ENCODE measurements around the gene DUSP6.

DUSP6 gene

DNA sequence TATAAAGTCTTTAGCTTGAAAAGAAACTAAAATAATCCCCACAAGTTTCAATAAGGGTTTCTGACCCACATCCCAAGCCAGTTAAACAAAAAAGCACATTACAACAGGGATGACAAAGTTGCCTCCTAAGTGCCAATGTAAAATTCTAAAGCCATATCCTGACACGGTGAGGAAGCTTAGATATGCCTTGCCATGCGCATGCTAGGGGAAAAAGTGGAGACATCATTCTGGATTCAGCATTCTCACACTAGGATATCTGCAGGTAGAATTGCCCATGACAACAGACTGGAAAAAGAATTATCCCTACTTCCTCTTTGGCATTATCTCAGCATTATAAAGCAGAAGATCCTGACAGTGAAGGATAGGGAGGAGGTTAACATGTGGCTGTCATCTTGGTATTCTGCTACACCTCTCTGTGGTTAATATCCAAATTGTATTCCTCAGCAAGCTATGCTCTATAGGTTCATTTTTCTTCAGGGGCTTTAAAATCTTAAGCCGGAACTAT, 4.9 kb downstream of the DUSP6 start:
- DNase-seq (ENCODE audit: low read depth): no peak
- TF ChIP-seq, protein P1, sequence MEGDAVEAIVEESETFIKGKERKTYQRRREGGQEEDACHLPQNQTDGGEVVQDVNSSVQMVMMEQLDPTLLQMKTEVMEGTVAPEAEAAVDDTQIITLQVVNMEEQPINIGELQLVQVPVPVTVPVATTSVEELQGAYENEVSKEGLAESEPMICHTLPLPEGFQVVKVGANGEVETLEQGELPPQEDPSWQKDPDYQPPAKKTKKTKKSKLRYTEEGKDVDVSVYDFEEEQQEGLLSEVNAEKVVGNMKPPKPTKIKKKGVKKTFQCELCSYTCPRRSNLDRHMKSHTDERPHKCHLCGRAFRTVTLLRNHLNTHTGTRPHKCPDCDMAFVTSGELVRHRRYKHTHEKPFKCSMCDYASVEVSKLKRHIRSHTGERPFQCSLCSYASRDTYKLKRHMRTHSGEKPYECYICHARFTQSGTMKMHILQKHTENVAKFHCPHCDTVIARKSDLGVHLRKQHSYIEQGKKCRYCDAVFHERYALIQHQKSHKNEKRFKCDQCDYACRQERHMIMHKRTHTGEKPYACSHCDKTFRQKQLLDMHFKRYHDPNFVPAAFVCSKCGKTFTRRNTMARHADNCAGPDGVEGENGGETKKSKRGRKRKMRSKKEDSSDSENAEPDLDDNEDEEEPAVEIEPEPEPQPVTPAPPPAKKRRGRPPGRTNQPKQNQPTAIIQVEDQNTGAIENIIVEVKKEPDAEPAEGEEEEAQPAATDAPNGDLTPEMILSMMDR (IDR thresholded peaks at IDR 0.05; ENCODE audit: control insufficient read depth, extremely low read depth, insufficient read depth): no peak
- H3K4me3 ChIP-seq (ENCODE audit: low read depth, low read length): no peak overlapping the region

DNA sequence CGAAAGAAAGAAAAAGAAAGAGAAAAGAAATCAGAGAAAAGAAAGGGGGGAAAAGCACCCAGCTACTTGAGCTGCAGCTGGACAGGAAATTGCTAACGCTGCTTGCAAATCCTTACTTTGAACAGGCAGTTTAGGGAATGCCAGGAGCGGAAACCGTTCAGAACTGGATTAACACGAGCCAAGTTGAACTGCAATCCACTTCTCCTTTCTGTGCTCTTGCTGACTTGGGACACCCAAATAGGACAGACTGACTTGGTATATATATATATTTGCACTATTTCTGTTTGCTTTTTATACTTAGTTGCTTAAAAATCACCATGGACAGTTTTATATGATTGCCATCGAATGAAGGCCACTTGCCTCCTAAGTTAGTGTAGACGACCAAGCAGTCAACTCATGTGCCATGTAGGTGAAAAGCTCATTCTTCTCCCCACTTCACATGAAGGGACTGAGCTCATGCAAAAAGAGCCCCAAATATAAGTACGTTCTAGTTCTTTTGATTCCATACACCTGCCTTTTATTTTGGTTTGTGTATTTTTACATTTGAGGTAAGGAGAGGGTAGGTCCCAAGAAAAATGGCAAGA, 5.5 kb downstream of the DUSP6 start:
- no peak for DNase-seq (ENCODE audit: low read depth)
- H3K4me3 ChIP-seq (ENCODE audit: low read depth, low read length): no peak overlapping the region
- TF ChIP-seq, protein P1 (IDR thresholded peaks at IDR 0.05; ENCODE audit: control insufficient read depth, extremely low read depth, insufficient read depth): no peak

DNA sequence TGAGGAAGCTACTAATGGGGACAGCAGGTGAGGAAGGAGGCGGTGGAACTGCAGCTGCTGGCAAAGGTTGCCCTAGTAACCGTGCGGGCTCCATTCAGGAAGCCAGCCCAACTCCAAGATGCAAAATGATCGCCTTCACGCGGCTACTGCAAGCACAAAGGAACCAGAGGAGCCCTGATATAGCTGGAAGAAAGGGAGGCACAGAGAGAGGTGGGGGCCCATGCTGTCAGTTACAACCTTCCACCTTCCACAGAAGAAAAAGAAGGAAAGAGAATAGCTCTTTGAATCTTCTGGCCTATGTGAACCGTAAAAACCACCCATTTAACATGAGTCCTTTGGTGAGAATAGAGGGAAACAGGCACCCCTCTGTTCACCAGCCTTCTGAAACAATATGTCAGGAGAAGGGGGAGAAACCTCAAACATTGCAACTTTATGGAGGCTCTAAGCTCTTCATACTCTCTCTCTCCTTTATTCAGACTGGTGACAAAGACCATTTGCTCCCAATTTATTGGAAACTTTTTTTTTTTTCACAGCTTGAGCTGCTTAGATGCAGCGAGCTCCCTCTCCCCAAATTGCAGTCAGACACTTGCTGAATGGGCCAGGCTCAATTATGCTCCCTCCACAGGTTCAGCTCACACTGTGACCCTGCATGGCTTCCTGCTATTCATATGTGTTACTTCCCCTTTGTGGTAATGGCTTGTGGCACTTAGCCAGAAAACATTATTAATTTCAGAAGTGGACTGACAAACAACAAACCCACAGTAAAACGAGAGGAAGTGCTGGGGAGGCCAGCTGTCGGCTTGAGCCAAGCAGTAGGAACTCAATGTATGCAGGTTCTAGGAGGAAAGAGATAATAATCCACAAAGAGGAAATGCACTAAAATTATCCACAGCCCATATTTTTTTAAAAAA, 6.2 kb downstream of the DUSP6 start:
- DNase-seq (ENCODE audit: low read depth): peak; percentile 51
- TF ChIP-seq, protein P1 (IDR thresholded peaks at IDR 0.05; ENCODE audit: control insufficient read depth, extremely low read depth, insufficient read depth): no peak
- H3K4me3 ChIP-seq (ENCODE audit: low read depth, low read length): no peak overlapping the region

DNA sequence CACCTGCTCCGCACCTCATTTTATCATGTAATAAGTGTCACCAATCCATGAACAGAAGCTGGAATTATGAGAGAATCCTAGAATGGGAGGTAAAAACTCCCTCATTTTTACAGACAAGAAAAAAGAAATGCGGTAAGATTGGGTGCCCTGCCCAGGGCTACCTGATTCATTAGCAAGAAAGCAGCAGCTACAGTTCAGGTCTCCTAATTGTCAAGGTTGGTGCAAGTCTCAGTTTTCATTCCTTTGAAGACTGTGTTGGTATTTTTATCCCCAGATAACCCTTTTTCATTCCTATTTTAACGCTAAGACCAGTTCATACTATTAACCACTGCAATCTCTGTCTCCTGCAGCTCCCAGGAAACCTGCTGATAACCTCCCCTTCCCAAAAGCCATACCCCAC, 6.9 kb downstream of the DUSP6 start:
- H3K4me3 ChIP-seq (ENCODE audit: low read depth, low read length): no peak overlapping the region
- no peak for DNase-seq (ENCODE audit: low read depth)
- TF ChIP-seq, protein P1 (IDR thresholded peaks at IDR 0.05; ENCODE audit: control insufficient read depth, extremely low read depth, insufficient read depth): no peak

DNA sequence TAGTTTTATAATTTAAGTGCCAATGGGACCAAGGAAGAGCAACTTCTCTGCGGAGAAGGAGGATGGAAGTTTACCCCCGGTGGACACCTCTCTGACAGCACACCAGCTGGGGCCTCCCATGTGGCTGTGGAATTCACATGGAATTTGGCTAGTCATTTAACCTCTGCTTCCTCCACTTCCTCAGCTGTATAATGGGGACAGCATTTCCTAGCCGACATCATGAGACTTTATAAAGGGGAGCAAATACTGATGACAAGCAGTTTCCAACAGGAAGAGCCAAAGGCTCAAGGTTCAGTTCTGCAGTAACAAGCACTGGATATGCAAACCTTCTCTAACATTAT, 7.5 kb downstream of the DUSP6 start:
- no peak overlapping the region for H3K4me3 ChIP-seq (ENCODE audit: low read depth, low read length)
- TF ChIP-seq, protein P1 (IDR thresholded peaks at IDR 0.05; ENCODE audit: control insufficient read depth, extremely low read depth, insufficient read depth): no peak
- DNase-seq (ENCODE audit: low read depth): no peak

DNA sequence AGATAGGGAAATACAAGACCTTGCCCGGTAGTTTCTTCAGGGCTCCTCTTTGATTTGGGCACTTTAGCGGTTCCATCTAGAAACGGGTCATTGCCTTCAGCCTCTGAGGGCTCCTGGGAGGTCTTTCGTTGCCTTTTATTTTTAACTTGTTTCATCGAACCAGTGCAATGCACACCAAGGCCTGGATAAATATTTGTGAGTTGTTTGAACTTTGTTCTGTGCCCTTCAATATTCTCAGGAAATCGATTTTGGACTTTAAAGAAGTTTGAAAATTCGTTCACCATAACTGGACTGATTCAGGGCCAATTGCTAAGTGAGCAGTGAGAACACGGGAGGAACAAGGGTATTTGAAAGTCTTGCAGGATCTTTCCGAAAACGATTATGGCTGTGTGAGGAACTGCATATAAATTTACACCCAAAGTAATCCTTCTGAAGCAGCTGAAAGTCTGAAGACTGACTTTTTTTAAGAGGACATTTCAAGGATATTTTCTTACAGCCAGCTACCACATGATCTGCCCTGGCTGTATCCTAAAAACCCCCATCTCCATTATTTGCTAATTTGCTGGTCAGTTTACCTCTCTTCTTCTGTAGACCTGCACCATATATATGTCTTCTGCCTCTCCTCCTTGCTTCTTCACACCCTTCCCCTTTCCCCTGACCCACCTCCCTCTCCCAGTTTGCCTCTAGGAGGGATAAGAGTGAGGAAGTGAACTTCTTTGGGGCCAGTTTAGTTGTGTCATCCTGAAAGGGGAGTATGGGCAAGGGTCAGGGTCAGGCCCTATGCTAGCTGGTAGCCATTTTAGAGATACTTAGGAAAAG, 8.0 kb downstream of the DUSP6 start:
- TF ChIP-seq, protein P1 (IDR thresholded peaks at IDR 0.05; ENCODE audit: control insufficient read depth, extremely low read depth, insufficient read depth): no peak
- no peak overlapping the region for H3K4me3 ChIP-seq (ENCODE audit: low read depth, low read length)
- DNase-seq (ENCODE audit: low read depth): no peak

Data from LNCaP clone FGC (cell line).